Stimulated activated CD4-positive, alpha-beta T cell treated with anti-CD3 and anti-CD28 coated beads, Interleukin-12 subunit alpha, Interleukin-12 subunit beta, amount 100 ng/mL, for 4 hours (primary cell): Measurements from ENCODE around the gene WDFY2.
"Not testable (repeated sequence)": the region's sequence is repeated elsewhere in the genome, so short reads cannot be mapped to it uniquely, and the experiment has no call there.

Experiments used
- DNase-seq: peaks from one replicate; pipeline ENCODE4 v3.0.0-alpha.2; 2020

WDFY2 gene

DNA sequence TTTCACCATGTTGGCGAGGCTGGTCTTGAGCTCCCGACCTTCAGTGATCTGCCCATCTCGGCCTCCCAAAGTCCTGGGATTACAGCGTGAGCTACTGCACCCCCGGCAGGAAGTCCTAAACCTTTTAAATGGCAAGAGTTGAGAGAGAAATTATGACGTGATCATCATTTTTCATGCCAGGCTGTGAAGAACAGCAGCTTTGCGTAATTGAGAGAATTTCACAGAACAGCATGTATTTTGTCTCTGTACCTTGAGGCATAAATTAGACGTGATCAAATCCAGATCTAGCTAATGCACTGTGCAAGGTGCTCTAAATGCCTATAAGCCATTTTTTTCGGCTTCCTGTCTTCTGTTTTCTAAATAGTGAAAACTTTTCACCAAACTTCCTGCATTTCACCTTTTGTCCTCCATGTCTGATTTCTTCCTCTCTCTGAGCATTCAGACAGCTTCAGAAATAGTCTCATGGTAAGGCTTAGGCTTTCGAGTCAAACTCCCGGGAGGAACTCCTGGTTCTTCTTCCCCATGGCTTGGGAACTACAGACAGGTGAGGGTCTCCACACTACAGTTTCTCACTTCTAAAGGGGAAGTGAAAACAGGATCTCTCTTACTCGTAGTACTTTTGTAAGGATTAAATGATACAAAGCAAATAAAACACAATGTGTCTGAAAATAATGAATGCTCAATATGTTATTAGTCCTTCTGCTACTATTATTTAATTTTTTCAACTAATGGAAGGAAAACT is 51.0 kb downstream of the WDFY2 start:
- DNase-seq, result no peak

DNA sequence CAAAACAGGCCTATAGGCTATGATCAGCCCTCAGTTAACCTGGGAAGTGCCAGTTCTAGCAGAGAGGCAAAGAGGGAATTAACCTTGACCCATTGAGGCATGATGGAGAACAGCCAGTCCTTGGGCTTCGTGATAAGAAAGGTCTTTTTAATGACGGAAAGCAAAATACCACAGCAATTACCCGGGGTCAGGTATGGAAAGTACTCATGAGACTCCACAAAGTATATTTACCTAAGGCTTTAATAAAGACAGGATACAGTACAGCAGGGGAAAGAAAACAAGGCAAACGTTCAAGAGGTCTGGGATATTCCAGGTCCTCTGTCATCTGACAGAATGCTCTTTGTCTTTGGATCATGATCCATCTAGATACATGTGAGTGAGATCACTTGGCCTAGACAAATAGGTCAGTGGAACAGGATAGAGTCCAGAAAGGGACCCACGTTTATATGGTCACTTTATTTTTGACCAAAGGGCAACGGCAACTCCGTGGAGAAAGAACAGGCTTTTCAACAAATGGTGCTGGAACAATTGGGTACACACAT is 52.2 kb downstream of the WDFY2 start:
- DNase-seq, result no peak

DNA sequence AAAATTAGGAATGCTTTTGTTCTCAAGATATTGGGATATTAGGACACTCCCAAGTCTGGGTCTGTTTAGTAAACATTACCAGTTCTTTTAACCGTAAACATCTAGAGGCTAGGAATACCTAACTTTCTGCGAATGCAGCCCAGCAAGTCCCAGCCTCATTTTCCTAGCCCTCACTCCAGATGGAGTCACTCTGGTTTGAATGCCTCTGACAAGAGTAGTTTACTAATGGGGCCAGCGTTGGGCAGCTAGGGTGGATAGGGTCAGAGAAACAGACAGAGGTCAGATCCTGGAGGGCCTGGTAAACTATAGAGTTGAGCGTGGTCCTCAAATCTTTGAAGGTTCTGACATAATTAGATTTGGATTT is 53.6 kb downstream of the WDFY2 start:
- no peak for DNase-seq

DNA sequence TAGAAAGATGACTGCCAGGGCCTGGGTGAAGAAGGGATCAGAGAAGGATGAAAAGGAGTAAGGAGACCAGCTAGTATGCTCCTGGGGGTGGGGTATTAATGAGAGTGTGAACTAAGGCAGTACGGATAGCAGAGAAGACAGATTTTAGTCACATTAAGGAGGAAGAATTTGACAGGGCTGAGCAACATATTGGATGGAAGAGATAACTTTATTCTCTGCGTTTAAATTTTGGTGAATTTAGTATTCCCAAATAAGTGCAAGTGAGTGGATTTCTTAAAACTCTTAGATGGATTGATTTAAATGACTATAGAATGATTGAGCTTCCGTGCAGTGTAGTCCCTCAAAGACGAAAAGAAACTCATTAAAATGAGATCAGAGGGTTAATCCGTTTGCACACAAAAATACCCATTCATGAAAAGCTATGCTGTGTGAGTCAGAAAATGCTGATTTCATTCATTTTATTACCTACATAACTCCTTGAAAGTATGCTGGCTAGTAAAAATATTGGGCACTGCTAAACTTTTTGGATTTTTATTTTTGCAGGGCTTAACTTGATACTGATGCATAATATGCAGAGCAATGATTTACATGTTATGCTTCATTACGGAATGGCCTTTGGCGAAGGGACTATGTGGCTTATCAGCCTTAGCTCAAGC is 54.1 kb downstream of the WDFY2 start:
- no peak for DNase-seq

DNA sequence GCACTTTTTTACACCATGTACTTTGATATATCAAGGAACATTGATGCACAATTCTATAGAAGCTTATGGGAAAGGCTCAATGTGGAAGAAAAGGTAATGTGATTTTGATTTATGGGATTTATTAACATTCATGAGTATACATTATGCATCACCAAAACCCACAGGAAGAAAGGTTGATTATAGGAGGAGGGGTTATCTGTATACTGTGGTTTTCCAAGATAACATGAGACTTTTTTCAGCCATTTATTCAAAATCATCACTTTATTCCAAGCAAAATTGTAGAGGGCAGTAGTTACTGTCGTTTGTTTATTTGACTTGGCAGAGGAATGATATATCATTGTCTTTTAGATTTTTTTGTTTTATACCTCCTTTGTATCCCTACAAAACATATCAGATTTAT is 54.9 kb downstream of the WDFY2 start:
- no peak for DNase-seq

DNA sequence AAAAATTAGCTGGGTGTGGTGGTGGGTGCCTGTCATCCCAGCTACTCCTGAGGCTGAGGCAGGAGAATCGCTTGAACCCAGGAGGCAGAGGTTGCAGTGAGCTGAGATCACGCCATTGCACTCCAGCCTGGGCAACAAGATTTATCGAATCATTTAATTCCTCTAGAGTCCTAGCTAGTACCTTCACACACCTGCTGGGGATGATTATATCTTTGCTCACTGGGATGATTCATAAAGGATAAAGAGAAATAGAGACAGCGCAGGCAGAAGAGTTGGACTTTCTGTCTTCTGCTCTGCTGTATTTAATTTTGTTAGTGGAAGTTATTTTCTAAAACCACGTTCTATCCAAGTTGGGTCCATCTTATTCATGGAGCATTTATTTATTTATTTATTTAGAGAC is 56.4 kb downstream of the WDFY2 start:
- not testable (repeated sequence) for DNase-seq

DNA sequence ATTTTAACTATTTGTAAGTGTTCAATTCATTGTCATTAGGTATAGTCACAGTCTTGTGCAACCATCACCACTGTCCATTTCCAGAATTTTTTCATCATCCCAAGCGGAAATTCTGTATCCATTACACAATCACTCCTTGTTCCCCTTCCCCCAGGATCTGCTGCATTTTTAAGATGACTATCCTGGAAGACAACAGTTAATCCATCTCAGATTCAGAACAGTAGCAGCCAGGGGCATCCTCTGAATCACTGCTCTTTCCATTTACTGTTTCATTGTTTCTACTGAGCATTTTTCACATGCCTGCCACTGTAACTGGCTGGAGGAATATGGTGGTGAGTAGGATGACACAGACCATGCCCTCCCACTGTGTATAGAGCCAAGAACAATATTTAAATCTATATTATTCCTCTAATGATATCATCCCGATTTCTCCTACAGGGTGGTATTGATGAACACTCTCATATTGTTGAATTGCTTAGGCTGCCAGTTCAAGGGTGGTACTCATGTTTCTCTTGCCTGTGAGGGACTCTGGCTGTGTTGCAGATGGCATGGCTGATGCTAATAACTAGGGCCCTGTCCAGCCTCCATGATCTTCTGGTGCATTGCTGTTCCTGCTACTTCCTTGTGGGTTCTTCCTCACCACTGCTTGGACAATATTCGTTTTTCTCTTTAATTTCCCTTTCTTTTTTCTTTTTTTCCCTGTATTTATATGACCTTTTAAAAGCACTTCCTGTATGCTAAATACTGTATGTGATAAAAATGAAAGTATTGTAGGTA is 59.0 kb downstream of the WDFY2 start:
- no peak for DNase-seq

DNA sequence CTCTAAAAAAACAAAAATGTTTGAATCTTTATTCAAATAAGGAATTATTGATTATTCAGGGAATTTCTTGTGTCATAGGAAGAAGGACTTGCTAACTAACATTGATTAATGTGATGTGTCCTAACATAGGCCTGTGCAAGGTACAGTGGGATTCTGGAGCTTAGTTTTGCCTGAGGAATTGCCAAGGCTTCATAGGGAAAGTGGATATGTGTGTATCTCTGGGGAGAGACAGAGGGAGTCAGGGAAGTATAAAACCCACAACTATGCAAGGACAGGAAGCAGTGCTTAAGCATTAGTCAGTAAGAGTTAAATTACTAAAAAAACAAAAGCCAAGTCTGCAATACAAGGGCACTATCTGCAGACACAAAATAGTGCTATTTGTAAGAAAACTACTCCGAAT is 59.6 kb downstream of the WDFY2 start:
- DNase-seq, result no peak

DNA sequence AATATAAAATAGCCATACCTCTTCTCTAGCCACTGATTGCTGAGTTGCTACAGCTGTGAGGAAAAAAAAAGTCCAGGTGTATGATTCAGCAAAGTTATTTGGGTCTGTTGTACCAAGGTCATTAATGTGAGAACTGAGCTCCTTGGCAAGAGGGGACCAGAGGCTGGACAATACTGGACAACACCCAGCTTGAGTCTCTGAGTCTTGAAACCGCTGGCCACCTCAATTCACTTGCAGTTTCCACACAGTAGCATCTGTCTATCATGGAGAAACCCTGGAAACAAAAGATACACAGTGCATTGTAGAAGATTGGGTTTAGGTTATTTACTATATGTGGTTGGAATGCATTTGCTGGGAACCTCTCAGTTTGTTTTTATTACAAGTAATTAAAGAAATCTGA is 60.4 kb downstream of the WDFY2 start:
- no peak for DNase-seq

DNA sequence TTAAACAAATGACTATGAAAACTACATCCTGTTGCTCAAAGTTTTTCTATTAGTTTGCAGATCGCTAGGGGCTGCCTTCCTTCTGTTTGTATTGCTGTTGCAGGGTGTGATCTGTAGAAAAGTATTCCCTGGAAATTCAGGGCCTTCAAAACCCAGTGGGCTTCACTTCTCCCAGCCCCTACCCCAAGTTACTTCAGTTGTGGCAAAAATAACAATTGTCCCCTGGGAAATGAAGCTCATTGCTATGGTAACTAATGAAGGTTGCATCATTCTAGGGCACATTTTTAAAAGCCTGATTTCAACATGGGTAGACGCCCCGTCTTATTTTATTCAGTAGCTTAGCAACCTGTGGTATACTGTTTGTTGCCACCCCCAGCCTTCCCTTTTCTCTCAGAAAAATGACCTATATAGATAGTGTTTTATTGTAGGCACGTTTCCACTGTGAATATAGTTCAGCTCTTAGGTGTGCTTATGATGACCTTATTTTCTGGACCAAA is 60.9 kb downstream of the WDFY2 start:
- no peak for DNase-seq

DNA sequence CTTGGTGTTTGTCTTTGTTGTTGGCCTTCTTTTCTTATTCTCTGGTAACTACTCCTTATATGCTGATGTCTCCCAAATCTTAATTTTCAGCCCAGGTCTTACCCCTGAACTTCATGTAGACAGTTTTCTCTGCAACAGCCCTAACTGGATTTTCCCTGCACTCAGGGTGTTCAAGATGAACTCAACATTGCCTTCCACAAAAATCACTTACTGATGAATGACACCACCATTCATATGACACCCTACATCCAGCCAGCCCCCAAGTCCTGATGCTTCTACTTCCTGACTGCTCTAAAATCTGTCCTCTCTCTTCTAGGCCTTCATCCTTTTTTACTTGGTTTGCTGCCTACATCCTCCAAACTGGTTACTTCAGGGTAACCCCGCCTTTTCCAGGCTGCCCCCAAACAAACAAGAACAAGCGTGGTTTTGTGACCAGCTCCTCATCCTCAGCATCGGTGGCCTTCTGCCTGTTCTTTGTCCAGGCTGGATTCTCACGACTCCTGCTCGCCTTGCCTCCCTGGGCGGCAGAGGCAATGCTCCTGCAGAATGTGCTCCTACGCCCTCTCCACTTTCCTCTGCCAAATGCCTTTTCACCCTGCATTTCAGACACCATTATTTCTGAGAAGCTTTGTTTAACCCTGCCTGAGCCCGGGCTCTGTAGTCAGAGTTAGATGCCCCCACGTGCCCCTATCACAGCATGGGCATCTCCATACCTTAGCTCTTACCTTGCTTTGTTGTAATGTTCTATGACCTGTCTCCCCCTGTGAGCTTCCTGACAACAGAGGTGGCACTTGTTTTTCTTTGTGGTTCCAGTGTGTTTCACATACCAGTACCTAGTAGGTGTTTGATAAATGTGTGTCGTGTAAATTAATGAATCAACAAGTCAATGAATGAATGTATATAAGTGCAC is 61.8 kb downstream of the WDFY2 start:
- DNase-seq, result no peak

DNA sequence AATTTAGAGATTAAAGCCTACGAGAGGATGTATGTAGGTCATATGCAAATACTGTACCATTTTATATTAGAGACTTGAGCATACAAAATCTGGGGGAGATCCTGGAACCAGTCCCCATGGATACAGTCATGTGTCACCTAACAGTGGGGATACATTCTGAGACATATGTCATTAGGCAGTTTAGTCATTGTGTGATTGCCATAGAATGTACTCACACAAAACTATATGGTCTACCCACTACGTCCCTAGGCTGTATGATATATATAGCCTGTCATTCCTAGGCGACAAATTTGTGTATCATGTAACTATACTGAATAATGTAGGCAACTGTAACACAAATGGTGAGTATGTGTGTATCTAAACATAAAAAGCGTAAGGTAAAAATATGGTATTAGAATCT is 62.8 kb downstream of the WDFY2 start:
- no peak for DNase-seq

DNA sequence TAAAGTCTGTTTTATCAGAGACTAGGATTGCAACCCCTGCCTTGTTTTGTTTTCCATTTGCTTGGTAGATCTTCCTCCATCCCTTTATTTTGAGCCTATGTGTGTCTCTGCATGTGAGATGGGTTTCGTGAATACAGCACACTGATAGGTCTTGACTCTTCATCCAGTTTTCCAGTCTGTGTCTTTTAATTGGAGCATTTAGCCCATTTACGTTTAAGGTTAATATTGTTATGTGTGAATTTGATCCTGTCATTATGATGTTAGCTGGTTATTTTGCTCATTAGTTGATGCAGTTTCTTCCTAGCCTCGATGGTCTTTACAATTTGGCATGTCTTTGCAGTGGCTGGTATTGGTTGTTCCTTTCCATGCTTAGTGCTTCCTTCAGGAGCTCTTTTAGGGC is 67.9 kb downstream of the WDFY2 start:
- DNase-seq, result not testable (repeated sequence)

DNA sequence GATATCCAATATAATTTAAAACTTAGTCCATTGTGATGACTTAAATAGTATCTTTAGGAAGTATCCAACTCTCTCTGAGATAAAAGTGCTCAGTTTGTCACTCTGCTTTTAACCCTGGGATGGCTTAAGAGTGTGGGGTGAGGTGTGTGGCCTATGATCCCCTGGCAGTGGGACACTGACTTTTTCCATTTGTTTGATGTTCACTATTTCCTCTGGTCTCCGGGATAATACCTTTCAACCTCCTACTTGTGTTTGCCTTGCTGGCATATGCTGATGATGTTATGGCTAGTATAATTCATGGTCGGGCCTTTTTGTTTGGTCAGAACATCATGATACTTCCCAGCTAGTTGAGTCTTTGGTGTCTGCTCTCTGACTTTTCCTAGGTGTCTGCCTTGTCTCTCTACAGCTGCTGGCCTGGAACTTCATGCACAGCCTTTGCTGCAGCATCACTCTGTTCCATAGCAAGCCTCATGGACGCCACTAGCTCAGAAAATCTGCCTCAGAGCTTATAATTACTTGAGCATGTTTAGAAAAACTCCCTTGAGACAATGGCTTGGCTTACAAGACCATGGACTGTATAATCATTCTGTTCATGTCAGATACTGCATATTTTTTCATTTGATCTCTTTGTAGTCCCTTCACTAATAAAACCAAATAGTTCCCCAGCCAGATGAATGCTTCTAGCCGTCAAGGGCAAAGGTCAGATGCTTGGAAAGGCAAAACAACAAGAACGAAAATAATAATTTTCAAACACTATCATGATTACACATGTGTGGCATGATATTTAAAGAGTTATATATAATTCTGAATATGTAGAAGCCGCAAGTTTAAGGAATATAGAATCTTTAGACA is 75.2 kb downstream of the WDFY2 start:
- DNase-seq, result no peak

DNA sequence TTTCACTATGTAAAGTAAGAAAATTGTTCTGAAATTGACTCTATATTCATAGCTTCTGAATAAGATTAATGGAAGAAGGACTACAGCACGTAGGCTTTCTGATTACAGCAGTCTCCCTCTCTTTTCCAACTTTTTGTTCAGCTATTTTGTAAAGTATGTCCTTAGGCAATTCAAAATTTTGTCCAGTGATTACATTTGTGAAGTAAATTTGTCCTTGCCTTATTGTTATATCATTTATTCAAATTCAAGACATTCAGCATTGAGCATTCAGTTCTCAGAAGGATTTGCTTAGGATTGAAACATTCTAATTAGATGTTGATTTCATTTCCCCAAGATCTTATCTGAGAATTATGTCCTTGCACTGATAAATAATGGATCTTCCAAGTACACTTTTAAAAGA is 76.6 kb downstream of the WDFY2 start:
- no peak for DNase-seq

DNA sequence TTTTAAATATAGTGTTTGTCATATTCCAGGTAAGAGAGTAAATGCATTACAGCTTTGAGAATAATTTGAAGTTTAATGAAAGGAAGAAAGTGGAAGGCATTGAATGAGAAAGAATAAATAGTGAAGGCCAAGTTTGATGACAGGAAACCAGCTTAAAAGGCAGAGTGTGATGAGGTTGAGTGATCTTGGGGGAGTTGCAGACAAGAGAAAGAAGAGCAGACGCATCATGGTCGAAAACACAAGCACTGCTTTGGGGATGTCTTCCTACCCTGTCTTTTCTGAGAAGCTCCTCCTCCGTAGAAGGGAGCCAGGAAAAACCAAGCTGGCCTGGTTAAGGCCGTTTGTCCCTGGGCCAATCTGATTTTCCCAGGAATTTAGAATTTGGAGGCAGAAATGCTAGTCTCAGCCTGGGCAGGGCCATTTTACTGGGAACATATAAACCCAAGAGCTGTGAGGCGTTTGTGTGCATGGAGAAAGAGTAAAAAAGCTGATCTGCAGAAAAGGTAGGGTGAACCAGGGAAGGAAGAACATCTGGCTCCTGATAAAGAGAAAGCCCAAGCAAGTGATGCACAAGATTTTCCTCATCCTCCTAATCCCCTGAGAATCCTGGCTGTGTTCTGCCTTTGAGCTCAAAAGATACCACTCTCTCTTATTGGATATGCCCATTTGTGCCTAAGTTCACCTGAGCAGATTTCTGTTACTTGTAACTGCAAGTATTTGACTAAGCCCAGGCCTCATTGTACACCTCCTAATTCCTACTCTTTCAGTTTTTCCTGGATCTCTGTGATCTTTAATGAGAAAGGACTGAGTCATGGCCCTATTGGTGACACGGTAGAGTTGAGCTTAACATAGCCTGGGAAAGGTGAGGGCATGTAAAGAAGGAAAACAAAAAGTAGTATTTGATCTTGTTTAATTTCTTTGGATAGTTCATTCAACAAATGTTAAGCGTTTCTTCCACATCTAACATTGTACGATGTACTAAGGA is 80.0 kb downstream of the WDFY2 start:
- no peak for DNase-seq

DNA sequence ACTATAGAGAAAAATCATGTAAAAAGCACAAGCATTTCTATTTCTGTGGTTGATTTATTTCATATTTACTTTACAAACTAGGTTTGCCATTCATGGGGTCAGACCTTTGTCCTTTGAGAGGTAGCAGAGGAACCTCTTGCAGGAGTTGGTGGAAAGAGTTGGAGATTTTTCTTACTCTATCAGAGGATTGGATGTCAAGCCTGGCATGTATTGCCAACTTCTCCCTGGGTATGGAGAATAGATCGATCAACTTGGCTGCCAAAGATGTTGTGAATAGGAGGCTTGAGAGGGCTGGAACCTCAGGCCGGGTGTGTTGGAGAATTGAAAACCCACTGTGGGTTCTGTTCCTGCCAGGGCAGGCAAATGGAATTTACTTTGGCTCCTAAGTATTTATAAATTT is 81.2 kb downstream of the WDFY2 start:
- no peak for DNase-seq

DNA sequence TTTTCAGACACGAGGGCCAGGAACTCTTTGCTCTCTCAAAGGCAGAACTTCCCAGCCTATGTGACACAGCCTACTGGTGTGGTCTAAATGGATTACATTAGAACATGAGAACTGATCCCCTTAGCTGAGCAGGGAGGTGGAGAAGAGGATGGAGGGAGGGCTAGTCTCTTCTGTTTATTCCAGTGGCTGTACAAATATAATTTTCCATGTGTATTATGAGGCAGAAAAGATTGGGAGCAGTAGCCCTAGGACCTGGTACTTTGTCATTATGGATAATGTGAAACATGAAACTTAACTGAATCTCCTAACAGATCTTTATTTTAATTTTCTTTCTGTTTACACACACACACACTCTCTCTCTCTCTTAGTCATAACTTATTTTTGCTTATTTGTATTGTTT is 82.1 kb downstream of the WDFY2 start:
- no peak for DNase-seq

DNA sequence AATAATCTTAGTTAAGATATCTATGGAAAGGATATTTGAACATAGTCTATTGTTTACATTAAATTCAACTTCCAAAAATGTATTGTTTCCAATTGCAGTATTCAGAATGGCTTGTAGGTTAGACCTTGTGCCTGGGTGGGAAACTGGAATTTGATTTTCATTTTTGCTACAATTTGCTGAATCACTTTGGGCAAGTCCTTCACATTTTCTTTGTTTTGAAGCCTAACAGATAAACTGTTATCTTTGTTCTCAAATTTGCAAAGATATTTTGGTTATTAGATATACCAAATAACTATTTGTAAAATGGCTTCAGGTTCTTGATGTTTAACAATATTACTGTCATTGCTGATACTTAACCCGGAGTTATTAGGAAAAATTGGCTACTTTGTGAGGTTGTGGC is 82.6 kb downstream of the WDFY2 start:
- no peak for DNase-seq

DNA sequence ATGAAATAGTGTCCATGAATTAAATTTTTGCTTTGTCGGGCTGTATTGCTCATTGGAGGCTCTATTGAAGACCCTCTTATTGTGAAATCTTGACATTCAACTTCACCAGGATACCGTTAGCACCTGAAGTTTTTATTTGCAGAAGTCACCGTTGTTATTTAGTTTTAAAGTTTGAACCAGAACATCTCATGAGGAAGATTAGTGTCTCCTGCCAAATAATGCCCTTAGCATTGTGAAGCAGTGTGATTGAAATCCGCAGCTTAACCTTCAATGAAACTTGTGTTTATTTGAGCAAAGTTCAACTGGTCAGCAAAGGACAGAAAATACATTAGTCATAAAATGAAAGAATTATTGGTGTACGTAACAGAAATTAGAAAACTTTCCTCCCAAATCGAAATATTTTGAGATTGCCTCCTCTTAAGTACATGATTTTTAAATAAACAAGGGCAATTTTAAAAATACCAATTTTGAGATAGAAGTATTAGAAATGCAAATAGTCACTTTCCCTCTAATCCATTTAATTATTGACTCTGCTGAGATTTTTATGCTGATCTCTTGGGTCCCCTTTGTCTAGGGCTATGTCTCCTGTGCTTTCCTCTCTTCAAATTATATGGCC is 84.4 kb downstream of the WDFY2 start:
- no peak for DNase-seq
